ENCODE measurements around the gene MFAP4. TPM values are rescaled to one million over a fixed set of nuclear protein-coding genes. Genes with fewer than 3 reads are reported as not detected.
A peak's percentile ranks its signal among the peaks of the same experiment; 100 is the strongest.

The MFAP4 gene
- total RNA-seq, 1 experiment from 2014 or later: not detected

DNA sequence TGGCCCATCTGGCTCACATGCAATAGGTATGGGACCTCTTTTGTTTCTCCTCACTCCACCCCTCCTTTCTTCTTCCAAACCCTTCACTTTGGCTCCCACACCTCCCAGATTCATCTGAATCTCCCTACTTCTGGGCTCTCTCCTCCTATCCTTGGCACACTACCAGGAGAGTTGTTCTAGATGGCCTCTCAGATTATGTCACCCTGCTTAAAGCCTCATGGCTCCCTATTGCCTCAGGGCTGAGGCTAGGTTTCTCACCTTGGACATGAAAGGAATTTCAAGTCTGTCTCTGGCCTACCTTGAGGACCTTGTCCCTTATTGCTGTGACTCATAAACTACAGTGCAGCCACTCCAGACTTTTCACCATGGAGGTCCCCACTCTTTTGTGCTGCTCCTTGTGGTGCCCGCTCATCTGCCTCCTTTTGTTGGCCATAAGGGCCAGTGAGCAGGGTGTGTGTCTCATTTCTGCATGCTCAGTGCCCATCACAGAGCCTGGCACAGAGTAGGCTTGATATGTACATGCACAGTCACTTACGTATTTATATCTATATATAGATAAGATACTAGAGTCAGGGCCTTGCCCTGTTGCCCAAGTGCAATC is 1.0 kb upstream of the MFAP4 start:
- DNase-seq: peak; percentile 79 to 92
- Histone ChIP-seq H3K9me2 (ENCODE audit: insufficient read depth) (no peaks in the 10 kb centered on the region), H3K27me3 (ENCODE audit: insufficient read depth, low read depth) (no peaks in the 10 kb centered on the region), H3K4me2 (peak overlapping the region; percentile 10; the same call in 1 of the 2 replicates), H3K27ac (0 out of 2 replicates have a peak overlapping the region, but pooled peaks have one; percentile 3), H3K4me1 (replicated peaks; ENCODE audit: insufficient read depth) (peaks cover 15% of the 10 kb centered on the region), H3F3A (ENCODE audit: insufficient read depth, low read depth) (peaks cover 20% of the 10 kb centered on the region; the same call in 1 of the 2 replicates), H3K79me2 (ENCODE audit: low read depth) (no peaks in the 10 kb centered on the region), H4K20me1 (ENCODE audit: insufficient read depth) (no peaks in the 10 kb centered on the region), H3K36me3 (ENCODE audit: low read depth) (0 out of 2 replicates have a peak, but pooled peaks cover 5% of the 10 kb centered on the region), H3K9me3 (ENCODE audit: insufficient read depth, low read depth) (no peaks in the 10 kb centered on the region), H2AFZ (no peak overlapping the region), H3K4me3 (no peak overlapping the region)
- CTCF ChIA-PET: no interaction called here
- no TSS peak for BruUV-seq (replicated peaks)
- TF ChIP-seq, protein P1, sequence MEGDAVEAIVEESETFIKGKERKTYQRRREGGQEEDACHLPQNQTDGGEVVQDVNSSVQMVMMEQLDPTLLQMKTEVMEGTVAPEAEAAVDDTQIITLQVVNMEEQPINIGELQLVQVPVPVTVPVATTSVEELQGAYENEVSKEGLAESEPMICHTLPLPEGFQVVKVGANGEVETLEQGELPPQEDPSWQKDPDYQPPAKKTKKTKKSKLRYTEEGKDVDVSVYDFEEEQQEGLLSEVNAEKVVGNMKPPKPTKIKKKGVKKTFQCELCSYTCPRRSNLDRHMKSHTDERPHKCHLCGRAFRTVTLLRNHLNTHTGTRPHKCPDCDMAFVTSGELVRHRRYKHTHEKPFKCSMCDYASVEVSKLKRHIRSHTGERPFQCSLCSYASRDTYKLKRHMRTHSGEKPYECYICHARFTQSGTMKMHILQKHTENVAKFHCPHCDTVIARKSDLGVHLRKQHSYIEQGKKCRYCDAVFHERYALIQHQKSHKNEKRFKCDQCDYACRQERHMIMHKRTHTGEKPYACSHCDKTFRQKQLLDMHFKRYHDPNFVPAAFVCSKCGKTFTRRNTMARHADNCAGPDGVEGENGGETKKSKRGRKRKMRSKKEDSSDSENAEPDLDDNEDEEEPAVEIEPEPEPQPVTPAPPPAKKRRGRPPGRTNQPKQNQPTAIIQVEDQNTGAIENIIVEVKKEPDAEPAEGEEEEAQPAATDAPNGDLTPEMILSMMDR (conservative IDR thresholded peaks at IDR 0.05): no peak
- no peak for TF ChIP-seq EZH2 (IDR thresholded peaks at IDR 0.05; ENCODE audit: low read depth)
- intact Hi-C loops (cut with micrococcal nuclease; ENCODE audit: unreplicated experiment): no loop called here
- POLR2A ChIA-PET (ENCODE audit: unreplicated experiment): interaction anchor here (1.0 kb wide), 1 partner anchor 10 kb away, joined by 11 read pairs; no protein-coding TSS in a partner anchor

DNA sequence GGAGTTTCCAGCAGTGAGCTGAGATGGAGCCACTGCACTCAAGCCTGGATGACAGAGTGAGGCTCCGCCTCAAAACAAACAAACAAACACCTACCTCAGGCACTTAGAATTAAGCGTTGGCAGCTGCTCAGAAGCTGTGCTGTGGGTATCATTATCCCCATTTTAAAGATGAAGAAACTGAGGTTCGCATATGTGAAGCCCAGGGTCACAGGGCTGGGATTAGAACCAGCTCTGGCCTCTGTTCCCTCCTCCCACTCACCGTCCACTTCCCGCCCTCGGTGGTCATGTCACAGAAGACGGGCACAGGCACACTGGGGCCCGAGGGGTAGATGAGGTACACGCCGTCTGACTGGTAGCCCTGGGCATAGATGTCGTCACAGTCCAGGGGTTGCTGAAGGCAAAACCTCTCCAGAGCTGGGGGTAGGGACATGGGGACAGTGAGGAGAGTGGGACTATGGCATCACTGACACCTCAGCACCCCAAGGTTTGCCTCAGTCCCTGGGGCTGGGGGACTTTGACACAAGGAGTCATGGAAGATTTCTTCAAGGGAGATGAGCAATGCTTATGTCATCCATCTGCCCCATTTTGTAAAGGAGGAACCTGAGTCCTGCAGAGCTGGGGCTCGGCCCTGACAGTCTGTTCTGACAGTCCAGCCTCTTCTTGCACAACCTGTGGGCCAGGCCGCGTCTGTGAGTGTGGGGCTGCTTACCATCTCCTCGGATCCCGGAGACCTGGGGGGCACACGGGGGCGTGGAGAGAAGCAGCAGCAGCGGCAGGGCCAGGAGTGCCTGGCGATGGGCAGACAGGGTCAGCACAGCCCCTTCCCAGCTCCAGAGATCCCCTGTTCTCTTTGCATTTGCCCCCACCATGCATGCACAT is 700 bp downstream of the MFAP4 start:
- no peak overlapping the region for H3K4me2 ChIP-seq

DNA sequence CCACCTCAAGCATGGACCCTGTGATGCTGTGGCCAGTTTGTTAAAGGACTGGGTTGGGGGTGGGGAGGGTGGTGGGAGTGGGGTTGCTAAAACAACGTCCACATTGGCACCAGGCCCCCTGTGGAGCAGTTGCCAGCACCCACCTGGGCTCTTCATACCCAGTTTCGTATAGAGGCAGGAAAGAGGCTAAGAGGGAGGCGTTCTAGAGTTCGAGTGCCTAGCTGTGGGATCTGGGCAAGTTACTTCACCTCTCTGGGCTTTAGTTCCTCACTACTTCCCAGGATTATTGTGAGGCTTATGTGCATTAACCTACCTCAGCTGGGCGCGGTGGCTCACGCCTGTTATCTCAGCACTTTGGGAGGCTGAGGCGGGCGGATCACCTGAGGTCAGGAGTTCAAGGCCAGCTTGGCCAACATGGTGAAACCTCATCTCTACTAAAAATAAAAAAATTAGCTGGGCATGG is 1.4 kb downstream of the MFAP4 start:
- no peak overlapping the region for H3K4me2 ChIP-seq
- TF ChIP-seq, protein P1 (conservative IDR thresholded peaks at IDR 0.05): no peak
- TF ChIP-seq EZH2 (IDR thresholded peaks at IDR 0.05; ENCODE audit: low read depth): no peak
- no peak for DNase-seq
- POLR2A ChIA-PET (ENCODE audit: unreplicated experiment): interaction anchor here (0.6 to 2.1 kb wide), 3 partner anchors 8 to 504 kb away, joined by 8 to 21 read pairs (median 13); partner anchors contain the start of gene MAPK7
- peaks cover 15% of the 10 kb centered on the region for H3K4me1 ChIP-seq (replicated peaks; ENCODE audit: insufficient read depth)
- no peaks in the 10 kb centered on the region for H3K9me3 ChIP-seq (ENCODE audit: insufficient read depth, low read depth)
- no peak overlapping the region for H3K4me3 ChIP-seq
- intact Hi-C loops (cut with micrococcal nuclease; ENCODE audit: unreplicated experiment): no loop called here
- CTCF ChIA-PET: no interaction called here
- H3F3A ChIP-seq (ENCODE audit: insufficient read depth, low read depth): peaks cover 20% of the 10 kb centered on the region; the same call in 1 of the 2 replicates
- no peaks in the 10 kb centered on the region for H3K79me2 ChIP-seq (ENCODE audit: low read depth)
- no peak overlapping the region for H3K27ac ChIP-seq
- H2AFZ ChIP-seq: no peak overlapping the region
- no peaks in the 10 kb centered on the region for H3K27me3 ChIP-seq (ENCODE audit: insufficient read depth, low read depth)
- H3K9me2 ChIP-seq (ENCODE audit: insufficient read depth): no peaks in the 10 kb centered on the region
- no TSS peak for BruUV-seq (replicated peaks)
- H4K20me1 ChIP-seq (ENCODE audit: insufficient read depth): no peaks in the 10 kb centered on the region
- H3K36me3 ChIP-seq (ENCODE audit: low read depth): 0 out of 2 replicates have a peak, but pooled peaks cover 12% of the 10 kb centered on the region

More for the DNA sequence above, 700 bp downstream of the MFAP4 start:
- no peak overlapping the region for H3K27ac ChIP-seq
- H2AFZ ChIP-seq: no peak overlapping the region
- H3K9me2 ChIP-seq (ENCODE audit: insufficient read depth): no peaks in the 10 kb centered on the region
- no TSS peak for BruUV-seq (replicated peaks)
- no peak overlapping the region for H3K4me3 ChIP-seq
- H3K9me3 ChIP-seq (ENCODE audit: insufficient read depth, low read depth): no peaks in the 10 kb centered on the region
- H3K79me2 ChIP-seq (ENCODE audit: low read depth): no peaks in the 10 kb centered on the region
- peaks cover 15% of the 10 kb centered on the region for H3K4me1 ChIP-seq (replicated peaks; ENCODE audit: insufficient read depth)
- H4K20me1 ChIP-seq (ENCODE audit: insufficient read depth): no peaks in the 10 kb centered on the region
- H3K27me3 ChIP-seq (ENCODE audit: insufficient read depth, low read depth): no peaks in the 10 kb centered on the region
- intact Hi-C loops (cut with micrococcal nuclease; ENCODE audit: unreplicated experiment): no loop called here
- POLR2A ChIA-PET (ENCODE audit: unreplicated experiment): interaction anchor here (0.6 to 2.1 kb wide), 3 partner anchors 9 to 503 kb away, joined by 8 to 21 read pairs (median 13); partner anchors contain the start of gene MAPK7
- peaks cover 20% of the 10 kb centered on the region; the same call in 1 of the 2 replicates for H3F3A ChIP-seq (ENCODE audit: insufficient read depth, low read depth)
- peak in 1 of 2 experiments; percentile 56 for DNase-seq
- 0 out of 2 replicates have a peak, but pooled peaks cover 12% of the 10 kb centered on the region for H3K36me3 ChIP-seq (ENCODE audit: low read depth)
- TF ChIP-seq, protein P1 (conservative IDR thresholded peaks at IDR 0.05): no peak
- TF ChIP-seq EZH2 (IDR thresholded peaks at IDR 0.05; ENCODE audit: low read depth): no peak
- CTCF ChIA-PET: no interaction called here

All from PC-9 (cell line).